Thyroid gland (tissue), 4 donors: ENCODE data around the gene GPNMB. TPM values are rescaled to one million over a fixed set of nuclear protein-coding genes. Genes with fewer than 3 reads are reported as not detected.

ENCODE experiments used
- DNase-seq, 2 donors: peaks; one replicate each; pipeline ENCODE4 v3.0.0-alpha.2; 2019
- H3K27ac ChIP-seq, 3 donors: fragments of 200-600 bp; sonication (generic); 1 replicate in 2 of 3; 2 replicates in 1 of 3; pipeline ENCODE4 v1.5.1; 2016 to 2019; ENCODE audit warnings: mild to moderate bottlenecking in 1 of 3, moderate library complexity in 1 of 3
- H3K27me3 ChIP-seq: fragments of 200-600 bp; sonication (generic); one replicate; pipeline ENCODE4 v1.5.1; 2019
- H3K36me3 ChIP-seq, 2 donors: fragments of 200-600 bp; sonication (generic); one replicate each; pipeline ENCODE4 v1.5.1; 2016 to 2019
- H3K4me1 ChIP-seq, 2 donors: fragments of 200-600 bp; sonication (generic); one replicate each; pipeline ENCODE4 v1.5.1; 2017 to 2019
- H3K4me3 ChIP-seq, 3 donors: fragments of 200-600 bp; sonication (generic); replicated peaks in 1 of 3; 1 replicate in 2 of 3; 2 replicates in 1 of 3; pipeline ENCODE4 v1.5.1; 2016; ENCODE audit warnings: mild to moderate bottlenecking in 1 of 3
- H3K9me3 ChIP-seq: fragments of 200-600 bp; sonication (generic); one replicate; pipeline ENCODE4 v1.5.1; 2017
- POLR2A ChIP-seq, 2 donors: fragments of 450-650 bp; IDR thresholded peaks; one replicate each; pipeline ENCODE4 v1.6.1; 2017; ENCODE audit warnings: antibody characterized with exemption in 2 of 2, mild to moderate bottlenecking in 2 of 2, moderate library complexity in 1 of 2
- WGBS, 2 donors: methylation state at CpG; one replicate each; pipeline ENCODE4 v1.1.5; 2017; 5-methylcytosine and 5-hydroxymethylcytosine counted together
- intact Hi-C: fragments of 100-400 bp; cut with DNase I; formaldehyde crosslinking; loops from one replicate; pipeline ENCODE4 v1.15.1; 2023
- total RNA-seq, 4 donors: library from RNA; depleted of rRNA; stranded (reverse); fragments of >200 nt; gene quantifications; one replicate each; pipeline ENCODE4 v1.2.3, GENCODE V29; 2016
- TF ChIP-seq, protein P1 (sequence below), 6 experiments: fragments of 200-600 bp in 3 of 6; fragments of 450-650 bp in 3 of 6; sonication (generic) in 3 of 6; IDR thresholded peaks; one replicate each; pipeline ENCODE4 v1.5.1; 2016 to 2019; ENCODE audit warnings: antibody characterized with exemption in 6 of 6, mild to moderate bottlenecking in 2 of 6, inconsistent platforms in 1 of 6, moderate library complexity in 1 of 6

GPNMB gene
- total RNA-seq, 4 donors from 2014 or later = 31.4 to 84.8 (median 69.9) TPM

DNA sequence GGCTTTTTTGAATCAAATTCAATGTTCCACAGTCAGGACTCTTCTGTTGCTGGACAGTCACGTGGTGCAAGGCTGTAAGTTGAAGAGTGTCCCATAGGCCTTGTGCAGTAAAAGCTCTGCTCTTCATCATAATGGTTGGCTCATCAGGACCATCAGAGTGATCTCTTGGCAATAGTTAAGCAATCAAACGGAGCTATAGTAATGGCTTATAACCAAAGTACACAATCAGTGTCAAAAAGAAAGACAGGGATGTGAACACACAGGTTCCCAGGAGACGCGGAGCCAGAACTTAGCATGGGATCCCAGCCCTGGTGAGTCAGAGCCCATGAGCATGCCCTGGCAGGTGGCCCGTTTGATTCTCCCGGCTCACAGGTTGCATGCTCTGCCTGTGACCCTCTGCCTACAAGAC, 10.8 kb upstream of the GPNMB start:
- TF ChIP-seq, protein P1, sequence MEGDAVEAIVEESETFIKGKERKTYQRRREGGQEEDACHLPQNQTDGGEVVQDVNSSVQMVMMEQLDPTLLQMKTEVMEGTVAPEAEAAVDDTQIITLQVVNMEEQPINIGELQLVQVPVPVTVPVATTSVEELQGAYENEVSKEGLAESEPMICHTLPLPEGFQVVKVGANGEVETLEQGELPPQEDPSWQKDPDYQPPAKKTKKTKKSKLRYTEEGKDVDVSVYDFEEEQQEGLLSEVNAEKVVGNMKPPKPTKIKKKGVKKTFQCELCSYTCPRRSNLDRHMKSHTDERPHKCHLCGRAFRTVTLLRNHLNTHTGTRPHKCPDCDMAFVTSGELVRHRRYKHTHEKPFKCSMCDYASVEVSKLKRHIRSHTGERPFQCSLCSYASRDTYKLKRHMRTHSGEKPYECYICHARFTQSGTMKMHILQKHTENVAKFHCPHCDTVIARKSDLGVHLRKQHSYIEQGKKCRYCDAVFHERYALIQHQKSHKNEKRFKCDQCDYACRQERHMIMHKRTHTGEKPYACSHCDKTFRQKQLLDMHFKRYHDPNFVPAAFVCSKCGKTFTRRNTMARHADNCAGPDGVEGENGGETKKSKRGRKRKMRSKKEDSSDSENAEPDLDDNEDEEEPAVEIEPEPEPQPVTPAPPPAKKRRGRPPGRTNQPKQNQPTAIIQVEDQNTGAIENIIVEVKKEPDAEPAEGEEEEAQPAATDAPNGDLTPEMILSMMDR (IDR thresholded peaks at IDR 0.05) = no peak
- no peak for TF ChIP-seq POLR2A (IDR thresholded peaks at IDR 0.05)
- no peak for DNase-seq
- Histone ChIP-seq H3K27me3 (no peaks in the 10 kb centered on the region), H3K36me3 (no peaks in the 10 kb centered on the region), H3K4me3 (no peak overlapping the region), H3K4me1 (no peaks in the 10 kb centered on the region), H3K27ac (no peak overlapping the region), H3K9me3 (no peaks in the 10 kb centered on the region)
- intact Hi-C loops = no loop called here
- WGBS, 2 donors = 79 to 84% methylated on average over 6 of the region's 6 CpGs

DNA sequence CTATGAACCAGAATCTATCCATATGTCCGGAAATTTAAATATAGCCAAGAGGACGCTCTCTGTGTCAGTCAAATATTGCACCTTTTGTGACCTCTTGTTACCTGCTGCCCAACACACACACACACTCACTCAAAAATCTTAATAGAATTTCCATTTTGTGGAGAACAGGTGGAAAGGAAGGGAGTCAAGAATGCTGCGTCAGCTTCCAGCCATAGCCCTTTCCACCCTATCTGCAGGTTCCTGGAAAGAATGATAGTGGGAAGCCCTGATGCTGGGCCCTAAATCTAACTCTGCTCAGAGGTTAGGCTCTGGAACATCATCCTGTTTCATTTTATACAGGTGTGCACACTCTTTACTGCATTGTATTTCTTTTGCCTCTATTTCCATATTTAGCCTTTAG, 9.6 kb upstream of the GPNMB start:
- Histone ChIP-seq H3K27ac (no peak overlapping the region), H3K9me3 (no peaks in the 10 kb centered on the region), H3K4me3 (no peak overlapping the region), H3K27me3 (no peaks in the 10 kb centered on the region), H3K4me1 (no peaks in the 10 kb centered on the region), H3K36me3 (no peaks in the 10 kb centered on the region)
- WGBS, 2 donors = 95 to 96% methylated on average over 3 of the region's 3 CpGs
- TF ChIP-seq, protein P1 (IDR thresholded peaks at IDR 0.05) = no peak
- no peak for TF ChIP-seq POLR2A (IDR thresholded peaks at IDR 0.05)
- DNase-seq = no peak
- intact Hi-C loops = no loop called here

DNA sequence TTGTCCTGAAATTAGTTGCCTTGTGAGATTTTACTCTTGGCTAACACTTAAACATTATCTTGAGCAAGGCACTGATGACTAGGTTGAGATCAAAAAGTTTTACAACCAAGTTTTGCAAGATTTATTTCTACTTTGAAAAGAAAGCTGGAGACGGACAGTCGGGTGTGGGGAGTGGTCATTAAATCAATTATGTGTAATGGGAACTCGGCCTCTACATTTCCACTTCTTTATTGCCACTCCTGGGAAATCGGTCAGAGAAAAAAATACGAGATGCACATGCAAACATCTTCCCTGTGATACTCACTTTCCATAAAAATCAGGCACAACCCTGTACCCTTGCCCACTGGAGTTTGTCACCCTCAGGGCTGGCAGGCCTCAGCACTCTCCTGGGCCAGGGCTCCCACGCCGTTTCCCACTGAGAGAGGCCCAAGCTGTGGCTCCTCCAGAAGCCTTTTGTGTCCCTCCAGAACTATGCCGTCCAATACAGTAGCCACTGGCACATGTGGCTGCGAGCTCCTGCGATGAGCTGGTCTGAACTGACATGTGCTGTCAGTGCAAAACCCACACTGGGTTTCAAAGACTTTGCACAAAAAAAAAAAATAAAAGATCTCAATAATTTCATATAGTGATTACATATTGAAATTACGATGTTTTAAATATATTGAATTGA, 7.5 kb upstream of the GPNMB start:
- Histone ChIP-seq H3K4me1 (no peaks in the 10 kb centered on the region), H3K27ac (no peak overlapping the region), H3K9me3 (no peaks in the 10 kb centered on the region), H3K4me3 (no peak overlapping the region), H3K27me3 (no peaks in the 10 kb centered on the region), H3K36me3 (no peaks in the 10 kb centered on the region)
- TF ChIP-seq, protein P1 (IDR thresholded peaks at IDR 0.05) = no peak
- no peak for TF ChIP-seq POLR2A (IDR thresholded peaks at IDR 0.05)
- intact Hi-C loops = no loop called here
- DNase-seq = no peak
- WGBS, 2 donors = 86 to 94% methylated on average over 11 of the region's 11 CpGs

DNA sequence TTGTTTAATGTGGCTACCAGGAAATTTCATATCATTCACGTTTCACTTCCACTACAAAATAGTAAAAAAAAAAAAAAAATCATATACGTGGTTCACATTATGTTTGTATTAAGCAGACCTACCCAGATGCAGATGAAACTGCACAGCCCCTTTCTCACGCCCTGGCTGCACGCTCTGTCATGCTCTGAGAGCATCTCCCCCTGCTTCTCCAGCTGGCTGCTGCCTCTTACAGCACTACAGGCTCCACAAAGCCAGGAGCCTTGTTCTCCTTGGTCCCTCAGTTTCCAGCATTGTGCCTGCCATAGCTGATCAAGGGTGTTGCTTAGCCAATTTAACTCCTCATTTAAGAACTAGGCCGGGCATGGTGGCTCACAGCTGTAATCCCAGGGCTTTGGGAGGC, 6.9 kb upstream of the GPNMB start:
- no peaks in the 10 kb centered on the region for H3K27me3 ChIP-seq
- H3K36me3 ChIP-seq = no peaks in the 10 kb centered on the region
- no peak for TF ChIP-seq POLR2A (IDR thresholded peaks at IDR 0.05)
- TF ChIP-seq, protein P1 (IDR thresholded peaks at IDR 0.05) = no peak
- 81 to 83% methylated on average over 5 of the region's 5 CpGs for WGBS, 2 donors
- DNase-seq = no peak
- intact Hi-C loops = no loop called here
- no peak overlapping the region for H3K4me3 ChIP-seq
- H3K9me3 ChIP-seq = no peaks in the 10 kb centered on the region
- H3K4me1 ChIP-seq = no peaks in the 10 kb centered on the region
- H3K27ac ChIP-seq = no peak overlapping the region

DNA sequence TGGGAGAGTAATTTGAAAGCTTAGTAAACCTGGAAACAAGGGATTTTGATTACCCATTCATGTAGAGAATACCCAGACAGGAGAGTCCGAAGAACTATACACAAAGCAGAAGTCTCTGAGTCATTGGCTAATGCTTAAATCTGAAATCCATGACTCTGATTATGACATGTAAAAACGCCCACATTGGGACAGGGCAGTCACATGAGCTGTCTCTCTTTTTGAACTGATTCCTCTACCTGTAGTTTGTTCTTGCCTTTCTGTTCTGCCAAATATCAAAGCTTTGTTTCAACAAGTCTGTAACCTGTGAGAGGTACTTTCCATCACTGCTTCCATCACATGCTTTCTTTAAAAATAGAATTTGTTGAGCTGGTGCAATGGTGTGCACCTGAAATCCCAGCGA, 4.3 kb upstream of the GPNMB start:
- Histone ChIP-seq H3K4me3 (no peak overlapping the region), H3K36me3 (no peaks in the 10 kb centered on the region), H3K4me1 (no peaks in the 10 kb centered on the region), H3K27ac (no peak overlapping the region), H3K9me3 (no peaks in the 10 kb centered on the region), H3K27me3 (peaks cover 2% of the 10 kb centered on the region)
- TF ChIP-seq, protein P1 (IDR thresholded peaks at IDR 0.05) = no peak
- DNase-seq = no peak
- whole genome bisulfite sequencing, 2 donors = 59 to 67% methylated on average over 3 of the region's 3 CpGs
- intact Hi-C loops = no loop called here
